GM19351 (cell line): ENCODE data around the gene YES1.

Experiments used
- ATAC-seq: cut with Tn5 transposase; IDR thresholded peaks from one replicate; pipeline ENCODE4 v1.9.1; 2021; ENCODE audit warnings: mild to moderate bottlenecking, moderate library complexity; ENCODE audit not compliant: unreplicated experiment

Gene YES1

GRCh38 chr18:730692-731091, 81.3 kb downstream of the YES1 start:
- no peak for ATAC-seq

- ATAC-seq: peak; percentile 43
Measured at GRCh38 chr18:730120-730519, 81.9 kb downstream of the YES1 start.

GRCh38 chr18:725646-726045, 86.4 kb downstream of the YES1 start:
- no peak for ATAC-seq

- no peak for ATAC-seq
Measured at GRCh38 chr18:723541-724080, 88.4 kb downstream of the YES1 start.

GRCh38 chr18:717003-717402, 95.0 kb downstream of the YES1 start:
- no peak for ATAC-seq

- ATAC-seq: no peak
Measured at GRCh38 chr18:715626-716025, 96.4 kb downstream of the YES1 start.

- no peak for ATAC-seq
Measured at GRCh38 chr18:713135-713490, 98.9 kb downstream of the YES1 start.

- ATAC-seq: peak; percentile 87
Measured at GRCh38 chr18:712401-713134, 99.5 kb downstream of the YES1 start, which contains the start of gene ENOSF1. ENOSF1 (minus strand) TSS chr18:712630; CDS start chr18:712587, 43 bp downstream.

GRCh38 chr18:711657-712400, 100.2 kb downstream of the YES1 start:
- peak; percentile 73 for ATAC-seq

- ATAC-seq: peak; percentile 18
Measured at GRCh38 chr18:711310-711656, 100.8 kb downstream of the YES1 start.

- ATAC-seq: no peak
Measured at GRCh38 chr18:710418-711300, 101.4 kb downstream of the YES1 start.

- no peak for ATAC-seq
Measured at GRCh38 chr18:709771-710170, 102.3 kb downstream of the YES1 start.

GRCh38 chr18:708096-708495, 103.9 kb downstream of the YES1 start:
- ATAC-seq: no peak

- no peak for ATAC-seq
Measured at GRCh38 chr18:706405-706804, 105.6 kb downstream of the YES1 start.

- ATAC-seq: no peak
Measured at GRCh38 chr18:703213-703967, 108.7 kb downstream of the YES1 start.

GRCh38 chr18:697800-698199, 114.2 kb downstream of the YES1 start:
- no peak for ATAC-seq

GRCh38 chr18:697012-697411, 115.0 kb downstream of the YES1 start:
- no peak for ATAC-seq

- no peak for ATAC-seq
Measured at GRCh38 chr18:693466-694187, 118.4 kb downstream of the YES1 start.

GRCh38 chr18:692824-693223, 119.2 kb downstream of the YES1 start:
- ATAC-seq: no peak

GRCh38 chr18:688323-688722, 123.7 kb downstream of the YES1 start:
- no peak for ATAC-seq
